HG02885 (cell line): ENCODE results near the gene RCHY1.
"Not testable (repeated sequence)": the region's sequence is repeated elsewhere in the genome, so short reads cannot be mapped to it uniquely, and the experiment has no call there.

ENCODE experiments used
- ATAC-seq: cut with Tn5 transposase; IDR thresholded peaks from one replicate; pipeline ENCODE4 v1.9.1; 2021; ENCODE audit warnings: mild to moderate bottlenecking; ENCODE audit not compliant: unreplicated experiment, poor library complexity

Gene RCHY1

DNA sequence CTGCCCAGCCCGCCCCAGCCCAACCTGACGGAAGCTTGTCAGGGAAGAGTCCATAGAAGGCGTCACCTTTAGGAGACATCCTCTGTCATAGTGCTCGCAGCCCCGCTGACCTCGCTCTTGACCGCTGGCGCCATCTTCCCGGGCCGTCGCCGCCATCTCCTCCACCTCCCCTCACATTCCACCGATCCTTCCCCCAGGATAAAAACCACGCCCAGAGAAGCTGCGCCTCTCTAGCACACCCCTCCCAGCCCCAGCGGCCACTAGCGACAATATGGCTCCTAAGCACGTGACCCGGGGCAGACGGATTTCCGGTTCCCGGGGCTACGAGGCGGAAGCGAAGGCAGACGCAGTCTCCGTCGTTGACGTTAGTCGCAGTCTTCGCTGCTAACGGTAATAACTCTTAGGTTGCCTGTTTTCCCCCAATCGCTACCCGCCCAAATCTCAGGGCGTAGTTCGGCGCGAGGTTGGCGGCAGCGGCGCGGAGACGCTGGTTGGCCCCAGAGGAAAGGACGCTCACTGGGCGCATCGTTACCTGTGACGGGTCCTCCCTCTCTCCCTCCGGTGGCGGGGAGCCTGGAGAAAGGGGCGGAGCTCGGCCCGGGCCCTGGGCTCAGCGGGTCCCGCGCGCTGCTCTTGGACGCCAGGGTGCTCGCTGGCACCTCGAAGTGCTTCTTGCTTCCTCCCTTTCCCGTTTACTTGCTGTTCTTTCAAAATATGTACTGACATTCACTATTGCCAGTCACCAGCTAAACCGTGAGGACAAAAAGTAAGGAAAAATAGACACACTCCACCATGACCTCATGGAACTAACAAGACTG lies at the start of gene RCHY1, which contains the start of gene THAP6:
Gene RCHY1, minus strand, starts transcription at position 273 of the 818 bp plus-strand sequence. Its CDS starts 117 bp downstream, at position 156.
Gene THAP6, plus strand, starts transcription at position 343 of the 818 bp plus-strand sequence. CDS start 980 bp downstream, outside the sequence.
- ATAC-seq: peak; percentile 94

DNA sequence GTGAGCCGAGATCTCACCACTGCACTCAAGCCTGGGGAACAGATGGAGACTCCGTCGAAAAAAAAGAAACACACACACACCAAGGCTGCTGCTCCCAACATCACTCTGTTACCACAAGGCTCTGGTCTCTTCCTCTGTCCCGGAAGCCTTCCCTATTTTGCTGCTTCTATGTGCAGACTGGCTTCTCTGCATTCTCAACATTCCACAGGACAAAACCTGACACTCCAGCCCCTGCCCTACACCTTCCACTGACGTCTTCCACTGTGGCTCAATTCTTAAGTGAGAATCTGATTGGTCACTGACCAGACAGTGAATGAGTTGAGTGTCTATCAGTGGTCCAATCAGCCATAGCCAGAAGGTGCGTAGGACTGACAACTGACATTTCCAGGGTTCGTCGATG lies 47.6 kb upstream of the RCHY1 start:
- no peak for ATAC-seq

DNA sequence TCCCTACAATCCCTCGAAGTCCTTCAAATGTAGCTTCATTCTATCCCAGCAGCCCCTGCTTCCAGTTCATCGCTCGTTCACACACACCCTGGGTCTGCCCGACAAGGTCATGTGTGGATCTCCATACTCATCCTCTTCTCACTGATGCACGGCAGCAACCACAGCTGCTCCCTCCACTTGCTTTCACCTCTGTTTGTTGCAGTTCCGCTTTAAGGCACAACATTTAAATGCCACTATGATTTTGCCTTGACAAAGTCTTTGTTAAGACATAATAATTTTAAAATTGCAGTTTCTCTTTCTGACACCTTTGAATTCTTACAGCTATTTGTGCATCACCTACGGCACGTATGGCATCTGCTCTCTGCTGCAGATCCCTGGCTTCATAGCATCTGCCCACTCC lies 43.5 kb upstream of the RCHY1 start:
- ATAC-seq: peak; percentile 52

DNA sequence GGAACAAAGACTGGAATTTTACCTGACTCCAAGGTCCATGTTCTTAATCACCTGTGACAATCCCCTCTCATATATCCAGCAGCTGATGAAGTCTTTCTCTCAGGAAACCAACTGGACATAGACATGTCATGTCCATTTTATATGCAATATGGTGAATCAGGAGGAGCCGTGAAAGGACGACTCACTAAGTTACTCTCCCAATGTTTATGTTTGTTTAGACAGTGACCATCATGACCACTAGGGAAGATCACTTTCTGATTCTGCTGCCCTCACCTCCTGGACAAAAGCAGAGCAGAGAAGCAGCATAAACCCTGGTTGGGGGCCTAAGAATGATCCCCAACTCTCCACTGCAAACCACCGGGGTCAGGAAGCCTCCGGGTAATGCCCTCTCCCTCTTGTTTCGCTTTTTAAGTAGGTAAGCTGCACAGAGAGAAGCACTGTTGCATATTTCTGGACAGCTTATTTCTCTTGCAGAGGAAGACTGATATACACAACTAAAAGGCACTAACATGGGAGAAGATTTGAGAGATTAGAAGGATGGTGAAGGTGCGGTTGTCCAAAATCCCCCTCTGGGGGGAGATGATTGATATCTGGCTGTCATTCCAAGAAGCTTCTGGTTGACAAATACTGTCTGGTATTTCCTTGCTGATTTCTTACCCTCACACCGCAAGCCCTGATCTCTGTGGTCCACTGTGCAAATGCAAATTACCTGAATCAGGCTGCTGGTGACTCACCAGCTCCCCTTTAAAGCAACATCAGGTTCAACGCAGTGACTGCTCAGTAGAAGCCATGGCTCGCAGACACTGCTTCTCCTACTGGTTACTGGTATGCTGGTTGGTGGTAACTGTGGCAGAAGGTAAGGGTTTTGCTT lies 41.3 kb upstream of the RCHY1 start, which contains the start of gene ODAPH:
Gene ODAPH, plus strand, starts transcription at position 773 of the 871 bp plus-strand sequence. Its CDS starts 17 bp downstream, at position 790.
- peak; percentile 98 for ATAC-seq

DNA sequence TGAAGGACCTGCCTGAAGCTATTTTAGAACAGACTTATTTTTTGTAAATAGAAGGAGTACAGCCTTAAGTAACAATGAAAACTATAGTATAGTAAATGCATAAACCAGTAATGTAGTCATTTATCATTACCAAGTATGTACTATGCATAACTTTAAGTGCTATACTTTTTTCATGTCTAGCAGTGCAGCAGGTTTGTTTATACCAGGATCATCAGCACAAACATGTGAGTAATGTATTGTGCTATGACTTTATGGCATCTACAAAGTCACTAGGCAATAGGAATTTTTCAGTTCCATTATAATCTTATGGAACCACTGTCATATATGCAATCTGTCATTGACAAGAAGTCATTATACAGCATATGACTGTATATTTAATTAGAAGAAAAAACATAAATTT lies 38.2 kb upstream of the RCHY1 start:
- ATAC-seq: no peak

DNA sequence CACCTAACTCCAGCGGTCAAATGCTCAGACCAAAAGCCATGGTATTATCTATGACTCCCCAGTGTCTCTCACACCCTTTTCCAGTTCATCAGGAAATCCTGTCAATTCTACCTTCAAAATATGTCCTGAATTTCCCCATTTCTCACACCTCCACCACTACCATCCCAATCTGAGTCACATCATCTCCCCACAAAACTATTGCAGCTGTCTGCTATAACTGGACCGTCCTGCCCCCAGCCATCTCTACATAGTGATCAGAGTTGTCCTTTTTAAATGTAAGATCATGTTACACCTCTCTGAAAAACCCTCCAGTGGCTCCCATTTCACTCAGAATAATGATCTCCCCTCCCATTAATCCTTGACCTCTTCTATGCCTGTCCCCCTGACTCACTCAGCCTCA lies 34.8 kb upstream of the RCHY1 start:
- ATAC-seq: no peak

DNA sequence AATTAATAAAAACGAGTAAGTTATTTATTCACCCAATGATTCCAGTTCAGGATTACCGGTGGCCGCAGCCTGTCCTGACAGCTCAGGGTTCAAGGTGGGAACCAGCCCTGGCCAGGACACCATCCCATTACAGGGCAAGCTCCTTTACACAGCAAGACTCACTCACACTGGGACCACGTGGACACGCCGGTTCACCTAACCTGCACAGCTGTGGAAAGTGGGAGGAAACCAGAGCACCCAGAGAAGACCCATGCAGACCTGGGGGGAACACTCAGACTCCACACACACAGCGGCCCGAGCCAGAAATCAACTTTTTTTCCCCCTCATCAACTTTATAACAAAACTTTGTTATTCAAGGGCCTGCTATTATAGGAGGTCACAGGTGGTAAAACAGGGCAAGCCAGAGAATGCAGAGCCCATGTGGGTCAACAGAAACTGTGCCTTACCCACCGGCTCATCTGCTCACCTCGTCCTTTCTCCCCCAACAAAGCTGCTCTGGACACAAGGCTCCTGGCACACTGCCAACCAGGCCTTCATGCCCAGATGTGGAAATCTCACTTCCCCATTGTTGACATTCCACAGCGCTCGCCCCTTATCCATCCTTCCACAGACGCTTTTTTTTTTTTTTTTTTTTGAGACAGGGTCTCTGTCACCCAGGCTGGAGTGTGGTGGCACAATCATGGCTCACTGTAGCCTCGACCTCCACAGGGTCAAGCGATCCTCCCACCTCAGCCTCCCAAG lies 33.6 kb upstream of the RCHY1 start:
- ATAC-seq: no peak

DNA sequence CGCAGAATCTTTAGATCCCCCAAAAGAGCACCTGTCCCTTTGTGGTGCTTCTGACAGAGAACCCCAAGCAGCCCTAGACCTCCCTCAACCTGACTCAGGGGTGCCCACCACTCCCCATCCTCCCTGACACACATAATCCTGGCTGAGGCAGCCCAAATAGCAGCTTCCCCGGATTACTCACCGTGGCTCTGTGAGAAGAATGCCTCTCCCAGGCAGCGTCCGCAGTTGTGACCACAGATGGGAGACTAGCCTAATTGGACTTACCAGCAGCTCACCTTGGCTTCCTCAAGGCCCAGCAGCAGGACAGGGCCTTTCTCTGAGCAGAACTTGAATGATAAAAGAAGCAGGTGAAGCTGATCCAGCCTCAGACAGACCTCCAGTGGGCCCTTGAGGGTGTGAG lies 31.3 kb upstream of the RCHY1 start:
- no peak for ATAC-seq

DNA sequence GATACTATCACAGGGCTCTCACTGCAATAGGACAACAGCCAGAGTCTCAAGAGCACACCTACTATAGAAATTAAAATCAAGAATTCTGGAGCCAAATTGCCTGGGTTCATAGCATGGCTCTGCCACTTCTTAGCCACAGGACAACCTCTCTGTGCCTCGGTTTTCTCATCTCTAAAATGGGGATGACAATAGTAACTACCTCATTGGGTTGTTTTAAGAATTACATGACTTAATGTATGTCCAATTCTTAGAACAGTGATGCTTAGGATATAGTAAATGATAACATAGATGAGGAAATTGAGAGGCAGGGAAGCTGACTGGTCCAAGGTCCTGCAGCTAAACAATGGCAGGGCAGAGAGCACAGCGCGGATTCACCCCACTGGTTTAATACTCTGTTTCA lies 30.7 kb upstream of the RCHY1 start:
- no peak for ATAC-seq

DNA sequence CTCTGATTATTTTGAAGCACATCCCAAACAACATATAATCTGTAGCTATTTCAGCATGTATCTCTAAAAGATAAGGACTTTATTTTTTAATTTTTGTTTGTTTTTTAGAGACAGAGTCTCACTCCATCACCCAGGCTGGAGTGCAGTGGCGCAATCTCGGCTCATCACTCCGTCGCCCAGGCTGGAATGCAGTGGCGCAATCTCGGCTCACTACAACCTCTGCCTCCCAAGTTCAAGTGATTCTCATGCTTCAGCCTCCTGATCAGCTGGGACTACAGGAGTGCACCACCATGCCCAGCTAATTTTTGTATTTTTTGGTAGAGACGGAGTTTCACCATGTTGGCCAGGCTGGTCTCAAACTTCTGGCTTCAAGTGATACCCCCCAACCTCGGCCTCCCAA lies 30.0 kb upstream of the RCHY1 start:
- not testable (repeated sequence) for ATAC-seq

DNA sequence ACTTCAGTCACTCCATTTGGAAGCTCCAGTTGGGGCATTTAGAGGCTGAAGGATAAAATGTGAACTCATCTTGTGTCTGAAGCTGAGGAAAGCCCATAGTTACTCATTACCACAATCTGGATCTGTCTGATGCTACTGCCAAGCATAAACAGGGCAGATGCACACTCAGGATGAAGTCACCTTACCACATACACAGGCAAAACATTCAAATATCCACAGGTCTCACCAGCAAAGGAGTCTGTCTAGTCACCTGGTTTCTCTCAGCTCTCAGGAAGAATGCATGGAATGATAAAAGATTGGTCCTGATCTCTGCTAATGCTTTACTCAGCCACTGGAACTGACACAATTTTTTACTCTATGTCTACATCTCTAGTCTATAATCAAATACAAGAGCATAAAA lies 28.6 kb upstream of the RCHY1 start:
- ATAC-seq: no peak

DNA sequence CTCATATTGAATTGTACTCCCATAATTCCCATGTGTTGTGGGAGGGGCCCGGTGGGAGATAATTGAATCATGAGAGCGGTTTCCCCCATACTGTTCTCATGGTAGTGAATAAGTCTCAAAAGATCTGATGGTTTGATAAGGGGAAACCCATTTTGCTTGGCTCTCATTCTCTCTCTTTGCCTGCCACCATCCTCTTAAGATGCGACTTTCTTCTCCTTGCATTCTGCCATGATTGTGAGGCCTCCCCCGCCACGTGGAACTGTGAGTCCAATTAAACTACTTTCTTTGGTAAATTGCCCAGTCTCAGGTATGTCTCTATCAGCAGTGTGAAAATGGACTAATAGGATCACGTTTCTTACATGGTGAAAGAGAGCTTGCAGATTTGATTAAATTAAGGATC lies 23.1 kb upstream of the RCHY1 start:
- not testable (repeated sequence) for ATAC-seq

DNA sequence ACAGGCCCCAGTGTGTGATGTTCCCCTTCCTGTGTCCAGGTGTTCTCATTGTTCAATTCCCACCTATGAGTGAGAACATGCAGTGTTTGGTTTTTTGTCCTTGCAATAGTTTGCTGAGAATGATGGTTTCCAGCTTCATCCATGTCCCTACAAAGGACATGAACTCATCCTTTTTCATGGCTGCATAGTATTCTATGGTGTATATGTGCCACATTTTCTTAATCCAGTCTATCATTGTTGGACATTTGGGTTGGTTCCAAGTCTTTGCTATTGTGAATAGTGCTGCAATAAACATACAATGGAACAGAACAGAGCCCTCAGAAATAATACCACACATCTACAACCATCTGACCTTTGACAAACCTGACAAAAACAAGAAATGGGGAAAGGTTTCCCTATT lies 19.7 kb upstream of the RCHY1 start:
- ATAC-seq: not testable (repeated sequence)

DNA sequence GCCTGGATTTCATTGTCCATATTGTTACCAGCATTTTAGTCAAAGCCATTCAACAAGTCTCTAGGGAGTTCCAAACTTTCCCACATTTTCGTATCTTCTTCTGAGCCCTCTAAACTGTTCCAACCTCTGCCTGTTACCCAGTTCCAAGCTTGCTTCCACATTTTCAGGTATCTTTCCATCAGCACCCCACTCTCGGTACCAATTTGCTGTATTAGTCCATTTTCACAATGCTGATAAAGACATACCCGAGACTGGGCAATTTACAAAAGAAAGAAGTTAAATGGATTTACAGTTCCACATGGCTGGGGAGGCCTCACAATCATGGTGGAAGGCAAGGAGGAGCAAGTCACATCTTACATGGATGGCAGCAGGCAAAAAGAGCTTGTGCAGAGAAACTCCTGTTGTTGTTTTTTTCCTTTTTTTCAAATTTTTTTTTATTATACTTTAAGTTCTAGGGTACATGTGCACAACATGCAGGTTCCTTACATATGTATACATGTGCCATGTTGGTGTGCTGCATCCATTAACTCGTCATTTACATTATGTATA lies 19.2 kb upstream of the RCHY1 start:
- ATAC-seq: not testable (repeated sequence)

DNA sequence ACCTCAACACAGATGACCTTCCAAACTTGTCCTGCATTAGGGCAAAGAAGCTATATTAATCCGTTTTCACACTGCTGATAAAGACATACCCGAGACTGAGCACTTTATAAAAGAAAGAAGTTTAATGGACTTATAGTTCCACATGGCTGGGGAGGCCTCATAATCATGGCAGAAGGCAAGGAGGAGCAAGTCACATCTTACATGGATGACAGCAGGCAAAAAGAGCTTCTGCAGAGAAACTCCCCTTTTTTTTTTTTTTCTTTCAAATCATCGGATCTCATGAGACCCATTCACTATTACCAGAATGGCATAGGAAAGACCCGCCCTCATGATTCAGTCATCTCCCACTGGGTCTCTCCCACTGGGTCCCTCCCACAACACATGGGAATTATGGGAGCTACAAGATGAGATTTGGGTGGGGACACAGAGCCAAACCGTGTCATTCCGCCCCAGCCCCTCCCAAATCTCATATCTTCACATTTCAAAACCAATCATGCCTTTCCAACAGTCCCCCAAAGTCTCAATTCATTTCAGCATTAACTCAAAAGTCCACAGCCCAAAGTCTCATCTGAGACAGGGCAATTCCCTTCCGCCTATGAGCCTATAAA lies 17.4 kb upstream of the RCHY1 start:
- not testable (repeated sequence) for ATAC-seq

DNA sequence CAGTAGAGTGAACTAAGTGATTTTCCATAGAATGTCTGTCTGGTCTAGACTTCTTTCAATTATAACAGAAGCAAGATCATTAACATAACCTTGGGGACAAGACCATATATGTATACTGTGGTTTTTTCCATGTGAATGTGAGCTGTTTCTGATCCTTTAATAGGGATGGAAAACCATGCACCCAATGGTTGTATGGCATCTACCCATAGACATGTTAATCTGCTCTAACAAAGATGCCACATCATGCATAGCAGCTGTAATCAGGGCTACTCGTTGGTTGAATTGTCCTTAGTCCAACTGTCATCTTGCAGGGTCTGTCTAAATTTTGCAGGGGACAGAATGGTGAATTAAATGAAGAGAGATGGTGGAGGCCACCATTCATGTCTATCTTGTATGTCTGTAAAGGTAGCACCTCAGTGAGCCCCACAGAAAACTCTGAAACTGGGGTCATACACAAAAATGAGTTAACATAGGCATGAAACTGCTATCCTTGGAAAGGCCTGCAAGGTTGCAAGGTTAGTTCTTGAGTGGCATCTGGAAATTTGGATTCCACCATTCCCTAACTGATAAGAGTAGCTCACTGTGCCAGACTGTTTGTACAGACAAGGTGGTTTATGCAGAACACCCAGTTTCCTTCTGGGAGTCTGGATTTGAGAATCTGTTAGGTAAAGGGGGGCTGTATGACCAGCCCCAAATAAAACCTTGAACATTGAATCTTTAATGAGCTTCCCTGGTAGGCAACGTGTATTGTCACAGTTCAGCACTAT lies 16.5 kb upstream of the RCHY1 start:
- no peak for ATAC-seq

DNA sequence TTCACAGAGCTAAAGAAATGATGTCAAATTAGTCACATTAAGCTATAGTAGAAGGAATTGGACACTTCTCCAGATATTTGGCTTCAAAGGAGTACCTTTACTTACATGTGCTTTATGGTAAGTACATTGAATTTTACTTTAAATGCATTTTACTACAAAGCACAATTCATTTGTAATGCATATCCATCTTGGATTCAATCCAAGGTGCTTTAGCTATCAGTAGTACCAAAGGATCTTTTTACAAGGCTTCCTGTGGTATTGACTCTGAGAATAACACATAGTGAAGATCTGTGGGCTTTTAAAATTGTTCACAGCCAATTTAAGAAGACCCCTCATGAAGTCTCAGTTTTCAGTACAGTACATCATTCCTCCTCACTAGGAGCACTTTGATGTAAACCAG lies 13.3 kb upstream of the RCHY1 start:
- no peak for ATAC-seq

DNA sequence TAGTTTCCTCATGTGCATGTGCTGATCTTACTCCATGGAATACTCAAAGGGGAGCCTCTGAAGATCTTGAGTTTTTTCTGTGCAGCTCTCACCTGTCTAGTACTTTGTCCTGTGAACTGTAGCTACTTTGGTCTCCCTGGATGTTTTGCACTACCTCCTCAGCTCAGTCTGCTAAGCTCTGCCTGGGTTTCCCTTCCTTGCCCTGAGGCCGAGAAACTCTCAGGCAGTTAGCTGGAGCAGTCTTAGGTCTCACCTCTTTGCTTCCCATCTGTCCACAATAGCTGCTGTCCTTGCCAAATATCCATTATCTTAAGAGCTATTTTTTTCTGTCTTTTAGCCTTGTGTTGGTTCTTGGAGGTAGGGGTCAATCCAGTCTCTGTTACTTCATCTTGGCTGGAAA lies 11.7 kb upstream of the RCHY1 start:
- no peak for ATAC-seq

DNA sequence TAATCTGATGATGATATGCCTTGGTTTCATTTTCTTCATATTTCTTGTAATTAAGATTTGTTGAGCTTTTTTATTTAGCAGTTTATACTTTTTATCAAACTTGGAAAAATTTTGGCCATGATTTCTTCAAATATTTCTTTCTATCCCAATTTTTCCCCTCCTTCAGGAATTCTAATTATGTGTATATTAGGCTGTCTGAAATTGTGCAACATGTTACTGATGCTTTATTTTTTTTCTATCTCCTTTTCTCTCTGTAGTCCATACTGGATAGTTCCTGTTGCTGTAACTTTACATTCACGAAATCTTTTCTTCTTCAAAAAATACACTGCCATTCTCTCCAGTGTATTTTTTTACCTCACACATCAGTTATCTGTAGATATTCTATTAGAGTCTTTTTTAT lies 10.9 kb upstream of the RCHY1 start:
- no peak for ATAC-seq
